GM19025 (cell line): ENCODE results near the gene EYA4.

Experiments used
- ATAC-seq: cut with Tn5 transposase; IDR thresholded peaks from one replicate; pipeline ENCODE4 v1.9.1; 2021; ENCODE audit warnings: mild to moderate bottlenecking, low read depth, moderate library complexity; ENCODE audit not compliant: unreplicated experiment

EYA4 gene

GRCh38 chr6:133502441-133503335 is 261.5 kb downstream of the EYA4 start:
- no peak for ATAC-seq

- no peak for ATAC-seq
Measured at GRCh38 chr6:133503336-133503729, 262.2 kb downstream of the EYA4 start.

- ATAC-seq, result no peak
Measured at GRCh38 chr6:133504158-133504557, 263.0 kb downstream of the EYA4 start.

- no peak for ATAC-seq
Measured at GRCh38 chr6:133504761-133505160, 263.6 kb downstream of the EYA4 start.

- ATAC-seq, result no peak
Measured at GRCh38 chr6:133505681-133506080, 264.5 kb downstream of the EYA4 start.

GRCh38 chr6:133512410-133513016 is 271.4 kb downstream of the EYA4 start:
- ATAC-seq, result no peak

GRCh38 chr6:133523816-133524215 is 282.7 kb downstream of the EYA4 start:
- no peak for ATAC-seq

- no peak for ATAC-seq
Measured at GRCh38 chr6:133526436-133526835, 285.3 kb downstream of the EYA4 start.

- ATAC-seq, result no peak
Measured at GRCh38 chr6:133528566-133528965, 287.4 kb downstream of the EYA4 start.

- ATAC-seq, result no peak
Measured at GRCh38 chr6:133532908-133533307, 291.8 kb downstream of the EYA4 start.

GRCh38 chr6:133539502-133540259 is 298.5 kb downstream of the EYA4 start:
- no peak for ATAC-seq

- ATAC-seq, result no peak
Measured at GRCh38 chr6:133540361-133540760, 299.2 kb downstream of the EYA4 start.

- ATAC-seq, result no peak
Measured at GRCh38 chr6:133541040-133541439, 299.9 kb downstream of the EYA4 start.

GRCh38 chr6:133542056-133542821 is 301.1 kb downstream of the EYA4 start:
- ATAC-seq, result no peak

- ATAC-seq, result no peak
Measured at GRCh38 chr6:133544419-133544818, 303.3 kb downstream of the EYA4 start.

- ATAC-seq, result no peak
Measured at GRCh38 chr6:133546098-133546497, 304.9 kb downstream of the EYA4 start.

GRCh38 chr6:133547136-133547535 is 306.0 kb downstream of the EYA4 start:
- ATAC-seq, result no peak

- ATAC-seq, result no peak
Measured at GRCh38 chr6:133548423-133549159, 307.4 kb downstream of the EYA4 start.

- no peak for ATAC-seq
Measured at GRCh38 chr6:133549371-133549801, 308.2 kb downstream of the EYA4 start.

- no peak for ATAC-seq
Measured at GRCh38 chr6:133550026-133550425, 308.9 kb downstream of the EYA4 start.
